Kidney (tissue), 14 donors: ENCODE results near the gene BEX4. TPM values are rescaled to one million over a fixed set of nuclear protein-coding genes. Genes with fewer than 3 reads are reported as not detected.

Experiments
- DNase-seq, 5 donors: peaks; one replicate each; pipeline ENCODE4 v3.0.0-alpha.2; 2013 to 2020
- FAIRE-seq: peaks from 2 replicates; lab custom pipeline; 2012; peaks lifted over from hg19 to GRCh38; lab: Jason Lieb, UNC
- H3K27ac ChIP-seq, 2 donors: one replicate each; pipeline ENCODE4 v1.7.0; 2013; ENCODE audit warnings: low read depth in 2 of 2, low read length in 2 of 2, inconsistent platforms in 1 of 2
- H3K27me3 ChIP-seq: one replicate; pipeline ENCODE4 v1.7.1; 2013; ENCODE audit warnings: low read length, inconsistent platforms; ENCODE audit not compliant: control insufficient read depth, insufficient read depth
- H3K36me3 ChIP-seq, 3 donors: one replicate each; pipeline versions ENCODE4 v1.7.0 to v1.7.1; 2013; ENCODE audit warnings: low read length in 3 of 3, control low read depth in 1 of 3, inconsistent platforms in 1 of 3; ENCODE audit not compliant: insufficient read depth in 3 of 3, control insufficient read depth in 2 of 3
- H3K4me1 ChIP-seq, 3 donors: one replicate each; pipeline versions ENCODE4 v1.7.0 to v1.7.1; 2013; ENCODE audit warnings: low read length in 3 of 3, inconsistent platforms in 1 of 3, low read depth in 1 of 3; ENCODE audit not compliant: control insufficient read depth in 2 of 3, insufficient read depth in 2 of 3
- H3K4me3 ChIP-seq, 3 donors: one replicate each; pipeline versions ENCODE4 v1.7.0 to v1.8.1; 2013; ENCODE audit warnings: low read length in 3 of 3, control low read depth in 1 of 3, inconsistent platforms in 1 of 3
- H3K9ac ChIP-seq, 3 donors: one replicate each; pipeline versions ENCODE4 v1.7.0 to v1.7.1; 2013; ENCODE audit warnings: low read length in 3 of 3, control low read depth in 1 of 3, inconsistent platforms in 1 of 3
- H3K9me3 ChIP-seq, 3 donors: one replicate each; pipeline versions ENCODE4 v1.7.0 to v1.7.1; 2013; ENCODE audit warnings: low read length in 3 of 3, control low read depth in 1 of 3, inconsistent platforms in 1 of 3; ENCODE audit not compliant: control insufficient read depth in 2 of 3, insufficient read depth in 1 of 3
- CTCF ChIP-seq: IDR thresholded peaks from 3 replicates; pipeline ENCODE4 v1.5.1; 2012; ENCODE audit warnings: mild to moderate bottlenecking, moderate library complexity, borderline replicate concordance; ENCODE audit not compliant: insufficient read depth; ENCODE audit errors: extremely low read depth
- intact Hi-C: fragments of 100-400 bp; cut with DNase I; formaldehyde crosslinking; loops from one replicate; pipeline ENCODE4 v1.11.1; 2022
- polyA plus RNA-seq: library from polyadenylated mRNA; stranded (reverse); fragments of 350-450 nt; fragmentation: Illumina TruSeq; extraction: RNeasy Lipid Tissue Mini Kit (QIAGEN cat#74804); gene quantifications from one replicate; pipeline ENCODE4 v1.2.3, GENCODE V29; 2014; ENCODE audit warnings: low read depth, low replicate concordance; ENCODE audit not compliant: insufficient read depth
- total RNA-seq: library from RNA; stranded (reverse); fragmentation: NEBNext Ultra II Directional; extraction: Animal tissue kit (Norgen Biotek cat#: 25700); gene quantifications from one replicate; pipeline ENCODE4 v1.2.1, GENCODE V29; 2021
- donor health status: control.
- donor health status: control.
- donor health status: control.
- donor health status: control.
- donor health status: control.
- donor health status: DM: yes; HTN: yes; CAD: no.
- donor health status: Normal renal cell carcinoma (clear cell type).

The BEX4 gene
- total and polyA plus RNA-seq, 2 donors from 2014 or later = 52.6 to 135 TPM

GRCh38 chrX:103258275-103258674, 43.4 kb downstream of the BEX4 start:
- Histone ChIP-seq H3K4me1 (no peaks in the 10 kb centered on the region), H3K9ac (no peak overlapping the region), H3K36me3 (no peaks in the 10 kb centered on the region), H3K4me3 (no peak overlapping the region), H3K9me3 (no peaks in the 10 kb centered on the region), H3K27ac (no peak overlapping the region), H3K27me3 (peaks cover 2% of the 10 kb centered on the region)
- intact Hi-C loops = no loop called here
- TF ChIP-seq CTCF = no peak
- DNase-seq (no peak), FAIRE-seq (no peak)

Other genes with a start within 250 kb of the BEX4 start
- gene BEX1, start 150.9 kb upstream of the BEX4 start, total RNA-seq = 5.4 TPM
- 32.8 TPM for gene BEX1, start 150.9 kb upstream of the BEX4 start, polyA plus RNA-seq
- 1.8 TPM for gene NXF3, start 122.0 kb upstream of the BEX4 start, total RNA-seq
- 2.7 TPM for gene NXF3, start 122.0 kb upstream of the BEX4 start, polyA plus RNA-seq
- gene TCEAL8, start 40.0 kb downstream of the BEX4 start, total RNA-seq = 49.7 TPM
- 88.5 TPM for gene TCEAL8, start 40.0 kb downstream of the BEX4 start, polyA plus RNA-seq
- gene TCEAL5, start 61.6 kb downstream of the BEX4 start, total RNA-seq = 0.28 TPM
- 2.6 TPM for gene TCEAL5, start 61.6 kb downstream of the BEX4 start, polyA plus RNA-seq
- gene BEX2, start 95.9 kb downstream of the BEX4 start, total RNA-seq = 34.7 TPM
- gene BEX2, start 95.9 kb downstream of the BEX4 start, polyA plus RNA-seq = 130 TPM
- 2.6 TPM for gene TCEAL7, start 115.1 kb downstream of the BEX4 start, total RNA-seq
- 7.7 TPM for gene TCEAL7, start 115.1 kb downstream of the BEX4 start, polyA plus RNA-seq
- 40.8 TPM for gene TCEAL9, start 141.4 kb downstream of the BEX4 start, total RNA-seq
- 141 TPM for gene TCEAL9, start 141.4 kb downstream of the BEX4 start, polyA plus RNA-seq
- 131 TPM for gene BEX3, start 161.4 kb downstream of the BEX4 start, total RNA-seq
- 458 TPM for gene BEX3, start 161.4 kb downstream of the BEX4 start, polyA plus RNA-seq